ENCODE data around the gene CELA1.

CELA1 gene

DNA sequence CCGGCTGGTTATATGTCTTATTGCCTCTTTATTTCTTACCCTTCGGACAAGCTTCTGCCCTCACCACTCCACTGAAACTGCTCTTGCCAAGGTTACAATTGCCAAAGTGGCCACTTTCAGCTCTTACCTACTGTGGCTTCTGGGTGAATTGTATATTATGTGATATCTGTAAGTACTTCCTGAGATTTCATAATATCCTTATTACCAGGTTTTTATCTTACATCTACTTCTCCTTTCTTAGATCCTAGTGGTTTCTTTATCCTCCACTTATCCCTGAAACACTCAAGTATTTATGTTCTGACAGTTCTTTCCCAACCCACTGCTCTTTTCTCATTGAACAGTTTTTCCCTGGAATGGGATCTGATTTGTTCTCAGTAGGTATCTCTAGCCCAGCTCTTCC lies 10.5 kb downstream of the CELA1 start:
- no peak overlapping the region for H3K4me3 ChIP-seq (replicated peaks; ENCODE audit: low read depth, low read length)
- TF ChIP-seq, protein P1, sequence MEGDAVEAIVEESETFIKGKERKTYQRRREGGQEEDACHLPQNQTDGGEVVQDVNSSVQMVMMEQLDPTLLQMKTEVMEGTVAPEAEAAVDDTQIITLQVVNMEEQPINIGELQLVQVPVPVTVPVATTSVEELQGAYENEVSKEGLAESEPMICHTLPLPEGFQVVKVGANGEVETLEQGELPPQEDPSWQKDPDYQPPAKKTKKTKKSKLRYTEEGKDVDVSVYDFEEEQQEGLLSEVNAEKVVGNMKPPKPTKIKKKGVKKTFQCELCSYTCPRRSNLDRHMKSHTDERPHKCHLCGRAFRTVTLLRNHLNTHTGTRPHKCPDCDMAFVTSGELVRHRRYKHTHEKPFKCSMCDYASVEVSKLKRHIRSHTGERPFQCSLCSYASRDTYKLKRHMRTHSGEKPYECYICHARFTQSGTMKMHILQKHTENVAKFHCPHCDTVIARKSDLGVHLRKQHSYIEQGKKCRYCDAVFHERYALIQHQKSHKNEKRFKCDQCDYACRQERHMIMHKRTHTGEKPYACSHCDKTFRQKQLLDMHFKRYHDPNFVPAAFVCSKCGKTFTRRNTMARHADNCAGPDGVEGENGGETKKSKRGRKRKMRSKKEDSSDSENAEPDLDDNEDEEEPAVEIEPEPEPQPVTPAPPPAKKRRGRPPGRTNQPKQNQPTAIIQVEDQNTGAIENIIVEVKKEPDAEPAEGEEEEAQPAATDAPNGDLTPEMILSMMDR (IDR thresholded peaks at IDR 0.05; ENCODE audit: low read depth, low read length, missing control alignments): no peak
- no peak for DNase-seq (ENCODE audit: extremely low read depth, low read depth)

GRCh38 chr12:51334764-51335163 lies 11.7 kb downstream of the CELA1 start:
- no peak overlapping the region for H3K4me3 ChIP-seq (replicated peaks; ENCODE audit: low read depth, low read length)
- DNase-seq (ENCODE audit: extremely low read depth, low read depth): no peak
- TF ChIP-seq, protein P1 (IDR thresholded peaks at IDR 0.05; ENCODE audit: low read depth, low read length, missing control alignments): no peak

- TF ChIP-seq, protein P1 (IDR thresholded peaks at IDR 0.05; ENCODE audit: low read depth, low read length, missing control alignments): no peak
- H3K4me3 ChIP-seq (replicated peaks; ENCODE audit: low read depth, low read length): no peak overlapping the region
These were observed 12.9 kb downstream of the CELA1 start for GRCh38 chr12:51333536-51333935.

DNA sequence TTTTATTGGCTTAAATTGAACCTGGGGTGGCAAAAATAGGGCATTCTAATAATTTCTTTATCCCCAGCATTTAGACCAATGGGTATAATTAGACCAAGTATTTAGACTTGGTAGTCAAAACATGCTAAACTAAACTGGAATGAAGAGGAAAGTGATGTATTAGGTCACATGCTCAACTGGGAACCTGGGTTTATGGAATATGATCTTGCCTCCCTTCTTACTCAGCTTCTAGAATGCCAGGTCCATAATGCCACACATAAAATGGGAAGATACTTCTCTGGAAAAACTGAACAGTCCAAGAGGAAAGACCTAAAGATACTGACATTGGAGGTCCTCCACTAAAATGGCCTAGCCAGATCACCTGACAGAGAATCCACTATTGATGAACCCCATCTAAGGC lies 16.3 kb downstream of the CELA1 start:
- no peak for DNase-seq (ENCODE audit: extremely low read depth, low read depth)
- TF ChIP-seq, protein P1 (IDR thresholded peaks at IDR 0.05; ENCODE audit: low read depth, low read length, missing control alignments): no peak
- H3K4me3 ChIP-seq (replicated peaks; ENCODE audit: low read depth, low read length): no peak overlapping the region

More at GRCh38 chr12:51333536-51333935, 12.9 kb downstream of the CELA1 start:
- no peak for DNase-seq (ENCODE audit: extremely low read depth, low read depth)

DNA sequence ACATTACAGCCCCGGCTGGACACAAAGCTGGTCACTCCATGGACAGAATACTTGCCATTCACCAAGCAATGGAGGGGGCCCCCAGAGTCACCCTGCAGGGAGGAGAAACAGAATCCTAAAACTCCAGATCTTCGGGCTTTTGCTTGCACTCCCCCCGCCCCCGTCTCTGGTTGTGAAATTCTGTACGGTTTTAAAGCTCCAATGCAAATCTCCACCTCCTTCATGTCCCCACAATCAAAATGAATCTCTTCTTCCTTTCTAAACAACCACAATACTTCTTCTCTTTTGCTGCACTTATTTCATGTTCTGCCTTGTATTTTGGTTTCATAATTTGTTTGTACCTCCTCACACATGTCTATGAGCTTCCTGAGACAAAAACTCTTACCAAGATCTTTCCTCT lies 16.7 kb downstream of the CELA1 start:
- TF ChIP-seq, protein P1 (IDR thresholded peaks at IDR 0.05; ENCODE audit: low read depth, low read length, missing control alignments): no peak
- no peak for DNase-seq (ENCODE audit: extremely low read depth, low read depth)
- H3K4me3 ChIP-seq (replicated peaks; ENCODE audit: low read depth, low read length): no peak overlapping the region

GRCh38 chr12:51328587-51328986 lies 17.9 kb downstream of the CELA1 start:
- TF ChIP-seq, protein P1 (IDR thresholded peaks at IDR 0.05; ENCODE audit: low read depth, low read length, missing control alignments): no peak
- DNase-seq (ENCODE audit: extremely low read depth, low read depth): no peak
- H3K4me3 ChIP-seq (replicated peaks; ENCODE audit: low read depth, low read length): no peak overlapping the region

All from HFF-Myc (cell line).